Peyer's patch (tissue), 4 donors: ENCODE measurements around the gene HRH2.

Experiments
- CTCF ChIP-seq, 6 experiments: fragments of 450-650 bp in 4 of 6; fragments of 200-600 bp in 2 of 6; sonication (generic) in 1 of 6; IDR thresholded peaks; one replicate each; pipeline ENCODE4 v1.5.1; 2017 to 2019; ENCODE audit warnings: antibody characterized with exemption in 6 of 6, mild to moderate bottlenecking in 3 of 6, moderate library complexity in 1 of 6
- POLR2A ChIP-seq, 2 donors: fragments of 450-650 bp; IDR thresholded peaks; one replicate each; pipeline ENCODE4 v1.5.1; 2017; ENCODE audit warnings: antibody characterized with exemption in 2 of 2, mild to moderate bottlenecking in 2 of 2, moderate library complexity in 2 of 2

- no peak for TF ChIP-seq CTCF (IDR thresholded peaks at IDR 0.05)
- TF ChIP-seq POLR2A (IDR thresholded peaks at IDR 0.05): no peak
These were observed 19.6 kb upstream of the HRH2 start for GRCh38 chr5:175638305-175638704.
